Upper lobe of left lung (tissue), 6 donors: Measurements from ENCODE around the gene LEMD2. TPM values are rescaled to one million over a fixed set of nuclear protein-coding genes. Genes with fewer than 3 reads are reported as not detected.

Experiments
- ATAC-seq, 2 donors: fragments of 200-7000 bp; cut with Tn5 transposase; one replicate each; pipeline ENCODE4 v1.9.1; 2022; ENCODE audit warnings: mild to moderate bottlenecking in 2 of 2, moderate library complexity in 2 of 2; ENCODE audit not compliant: low FRiP score in 2 of 2
- DNase-seq, 2 donors: peaks; one replicate each; pipeline ENCODE4 v3.0.0-alpha.2; 2019 to 2020
- H3K27ac ChIP-seq, 4 donors: fragments of 200-600 bp; sonication (generic); one replicate each; pipeline ENCODE4 v1.5.1; 2016 to 2019
- H3K27me3 ChIP-seq, 4 donors: fragments of 200-600 bp; sonication (generic); one replicate each; pipeline ENCODE4 v1.5.1; 2017 to 2019
- H3K36me3 ChIP-seq, 4 donors: fragments of 200-600 bp; sonication (generic); one replicate each; pipeline ENCODE4 v1.5.1; 2016 to 2019
- H3K4me1 ChIP-seq, 4 donors: fragments of 200-600 bp; sonication (generic); one replicate each; pipeline ENCODE4 v1.5.1; 2018 to 2019
- H3K4me3 ChIP-seq, 4 donors: fragments of 200-600 bp; sonication (generic); one replicate each; pipeline ENCODE4 v1.5.1; 2017 to 2019; ENCODE audit warnings: mild to moderate bottlenecking in 2 of 4, moderate library complexity in 1 of 4
- H3K9me3 ChIP-seq, 4 donors: fragments of 200-600 bp; sonication (generic); one replicate each; pipeline ENCODE4 v1.5.1; 2018 to 2019
- EP300 ChIP-seq, 4 donors: sonication (generic); formaldehyde crosslinking; IDR thresholded peaks; one replicate each; pipeline ENCODE4 v1.5.1; 2017; ENCODE audit warnings: antibody characterized with exemption in 4 of 4, control low read depth in 2 of 4
- POLR2A ChIP-seq, 4 donors: fragments of 450-650 bp; IDR thresholded peaks; one replicate each; pipeline ENCODE4 v1.5.1; 2016 to 2017; ENCODE audit warnings: antibody characterized with exemption in 4 of 4, mild to moderate bottlenecking in 2 of 4
- POLR2AphosphoS5 ChIP-seq, 2 donors: sonication (generic); formaldehyde crosslinking; IDR thresholded peaks; one replicate each; pipeline ENCODE4 v1.5.1; 2017; ENCODE audit warnings: antibody characterized with exemption in 2 of 2
- WGBS, 2 donors: methylation state at CpG; one replicate each; pipeline ENCODE4 v1.1.5; 2017 to 2018; 5-methylcytosine and 5-hydroxymethylcytosine counted together
- total RNA-seq, 6 donors: library from RNA; depleted of rRNA in 4 of 6; stranded (reverse); fragments of >200 nt in 4 of 6; gene quantifications; one replicate each; pipeline versions ENCODE4 v1.1.0 to v1.2.1, GENCODE V29; 2016 to 2021
- TF ChIP-seq, protein P1 (sequence below), 6 experiments: fragments of 450-650 bp in 4 of 6; fragments of 200-600 bp in 2 of 6; sonication (generic) in 2 of 6; IDR thresholded peaks; one replicate each; pipeline ENCODE4 v1.5.1; 2016 to 2019; ENCODE audit warnings: antibody characterized with exemption in 6 of 6
- donor health status: DM: no; HTN: no; CAD: no; lungs with moderate emphysema.
- donor health status: DM: no; HTN: yes; CAD: no; lungs with severe emphysema.

Gene LEMD2
- total RNA-seq, 6 donors from 2014 or later = 51.1 to 118 (median 66.2) TPM

DNA sequence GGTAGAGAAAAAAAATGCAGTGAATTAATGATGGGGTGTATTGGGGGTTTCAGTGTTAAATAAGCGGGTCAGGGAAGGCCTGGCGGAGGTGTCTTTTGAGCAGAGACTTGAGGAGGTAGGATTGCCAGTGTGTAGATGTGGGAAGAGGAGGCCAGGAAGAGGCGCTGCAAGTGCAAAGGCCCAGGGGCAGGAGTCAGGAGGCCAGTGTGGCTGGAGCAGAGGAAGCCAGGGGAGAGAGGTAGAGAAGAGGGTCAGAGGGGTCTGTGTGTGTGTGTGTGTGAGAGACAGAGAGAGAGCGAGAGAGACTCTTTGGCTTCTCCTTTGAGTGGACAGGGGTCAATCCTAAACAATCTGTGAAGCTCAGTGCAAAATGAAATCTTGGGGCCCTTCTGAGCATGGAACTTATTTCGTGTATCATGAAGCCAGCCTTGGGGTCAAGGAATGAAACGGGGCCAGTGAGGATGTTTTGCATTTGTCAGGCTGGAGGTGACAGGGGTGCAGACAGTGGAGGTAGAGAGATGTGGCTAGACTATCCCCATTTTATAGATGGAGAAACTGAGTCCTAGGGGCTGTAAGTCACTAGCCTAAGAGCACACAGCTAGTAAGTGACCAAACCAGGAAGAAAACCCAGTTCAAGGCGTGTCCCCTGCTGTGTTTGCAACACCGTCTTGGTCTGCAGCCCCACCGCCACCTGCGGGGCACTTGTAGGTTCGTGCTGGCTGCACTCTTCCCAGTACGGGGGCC lies 32.5 kb downstream of the LEMD2 start:
- no peak for DNase-seq
- H3K27me3 ChIP-seq = no peaks in the 10 kb centered on the region
- ATAC-seq = no peak
- no peaks in the 10 kb centered on the region for H3K9me3 ChIP-seq
- no peaks in the 10 kb centered on the region for H3K36me3 ChIP-seq
- WGBS, 2 donors = 77 to 90% methylated on average over 11 to 12 of the region's 12 CpGs
- no peak overlapping the region for H3K27ac ChIP-seq
- H3K4me3 ChIP-seq = no peak overlapping the region
- H3K4me1 ChIP-seq = peaks cover 0 to 5% (median 2%) of the 10 kb centered on the region in 4 donors
- TF ChIP-seq, protein P1, sequence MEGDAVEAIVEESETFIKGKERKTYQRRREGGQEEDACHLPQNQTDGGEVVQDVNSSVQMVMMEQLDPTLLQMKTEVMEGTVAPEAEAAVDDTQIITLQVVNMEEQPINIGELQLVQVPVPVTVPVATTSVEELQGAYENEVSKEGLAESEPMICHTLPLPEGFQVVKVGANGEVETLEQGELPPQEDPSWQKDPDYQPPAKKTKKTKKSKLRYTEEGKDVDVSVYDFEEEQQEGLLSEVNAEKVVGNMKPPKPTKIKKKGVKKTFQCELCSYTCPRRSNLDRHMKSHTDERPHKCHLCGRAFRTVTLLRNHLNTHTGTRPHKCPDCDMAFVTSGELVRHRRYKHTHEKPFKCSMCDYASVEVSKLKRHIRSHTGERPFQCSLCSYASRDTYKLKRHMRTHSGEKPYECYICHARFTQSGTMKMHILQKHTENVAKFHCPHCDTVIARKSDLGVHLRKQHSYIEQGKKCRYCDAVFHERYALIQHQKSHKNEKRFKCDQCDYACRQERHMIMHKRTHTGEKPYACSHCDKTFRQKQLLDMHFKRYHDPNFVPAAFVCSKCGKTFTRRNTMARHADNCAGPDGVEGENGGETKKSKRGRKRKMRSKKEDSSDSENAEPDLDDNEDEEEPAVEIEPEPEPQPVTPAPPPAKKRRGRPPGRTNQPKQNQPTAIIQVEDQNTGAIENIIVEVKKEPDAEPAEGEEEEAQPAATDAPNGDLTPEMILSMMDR (IDR thresholded peaks at IDR 0.05) = no peak
- TF ChIP-seq EP300 (IDR thresholded peaks at IDR 0.05) = no peak
- no peak for TF ChIP-seq POLR2AphosphoS5 (IDR thresholded peaks at IDR 0.05)
- no peak for TF ChIP-seq POLR2A (IDR thresholded peaks at IDR 0.05)

DNA sequence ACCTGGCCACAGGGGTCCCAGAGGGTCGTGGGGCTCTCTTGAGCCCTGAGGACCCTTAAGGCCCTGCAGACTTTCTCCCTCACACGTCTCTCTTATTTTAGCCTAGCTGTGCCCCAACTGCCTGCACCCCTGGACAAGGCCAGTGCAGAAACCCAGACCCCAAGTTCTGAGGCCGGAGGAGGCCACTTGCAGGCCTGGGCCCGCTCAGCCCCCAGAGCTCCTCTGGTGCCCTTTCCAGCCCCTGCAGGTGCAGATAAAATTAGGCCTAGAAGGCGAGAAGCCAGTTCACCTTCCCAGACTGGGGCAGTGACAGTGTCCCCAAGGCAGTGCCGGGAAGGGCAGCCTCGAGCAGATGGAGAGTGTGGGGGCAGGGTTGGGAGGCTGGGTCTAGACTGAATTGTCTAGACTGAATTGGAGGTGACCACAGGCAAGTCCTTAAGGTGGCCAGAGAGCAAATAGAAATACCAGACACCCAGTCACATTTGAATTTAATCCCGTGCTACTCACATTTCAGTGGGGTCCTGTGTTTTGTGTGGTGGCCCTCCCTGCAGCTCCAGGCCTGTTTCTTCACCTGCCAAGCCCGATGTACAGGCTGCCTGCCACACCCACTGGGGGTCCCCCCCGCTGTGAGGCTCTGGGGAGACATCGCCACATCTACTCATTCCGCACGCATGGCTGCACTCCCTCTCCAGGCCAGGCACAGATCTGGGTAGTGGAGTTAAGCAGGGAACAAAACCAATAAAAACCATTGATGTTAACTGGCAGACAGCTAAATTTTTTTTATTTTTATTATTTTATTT lies 33.7 kb downstream of the LEMD2 start:
- DNase-seq = peak in 1 of 2 donors; percentile 54
- H3K4me1 ChIP-seq = peaks cover 0 to 5% (median 0%) of the 10 kb centered on the region in 4 donors
- H3K27me3 ChIP-seq = no peaks in the 10 kb centered on the region
- no peaks in the 10 kb centered on the region for H3K36me3 ChIP-seq
- 83% methylated on average over 12 to 13 of the region's 13 CpGs for WGBS, 2 donors
- H3K9me3 ChIP-seq = no peaks in the 10 kb centered on the region
- no peak overlapping the region for H3K4me3 ChIP-seq
- no peak for ATAC-seq
- TF ChIP-seq POLR2AphosphoS5 (IDR thresholded peaks at IDR 0.05) (no peak), POLR2A (IDR thresholded peaks at IDR 0.05) (no peak), EP300 (IDR thresholded peaks at IDR 0.05) (no peak)
- TF ChIP-seq, protein P1 (IDR thresholded peaks at IDR 0.05) = no peak
- H3K27ac ChIP-seq = no peak overlapping the region

DNA sequence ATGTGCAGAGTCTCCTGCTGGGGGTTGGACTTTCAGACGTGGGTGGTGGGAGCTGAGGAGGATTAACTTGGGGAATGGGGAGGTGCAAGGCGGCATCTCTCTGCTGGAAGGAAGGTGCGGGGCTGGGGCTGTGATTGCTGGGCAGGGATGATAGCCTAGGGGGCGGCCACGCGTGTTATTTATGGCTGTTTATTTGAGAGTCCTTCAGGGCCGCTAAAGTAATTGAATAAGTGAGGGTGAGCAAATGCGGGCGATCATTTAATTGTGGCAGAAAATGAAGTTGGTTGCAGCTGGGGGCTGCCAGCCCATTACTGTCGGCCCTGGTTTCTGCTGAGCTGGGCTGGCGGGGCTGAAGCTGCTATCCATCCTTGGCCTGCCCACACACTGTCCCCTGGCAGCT lies 34.7 kb downstream of the LEMD2 start:
- Histone ChIP-seq H3K9me3 (no peaks in the 10 kb centered on the region), H3K27ac (no peak overlapping the region), H3K27me3 (no peaks in the 10 kb centered on the region), H3K36me3 (no peaks in the 10 kb centered on the region), H3K4me3 (no peak overlapping the region), H3K4me1 (peaks cover 0 to 5% (median 0%) of the 10 kb centered on the region in 4 donors)
- 86 to 88% methylated on average over 11 of the region's 11 CpGs for WGBS, 2 donors
- TF ChIP-seq EP300 (IDR thresholded peaks at IDR 0.05) (no peak), POLR2AphosphoS5 (IDR thresholded peaks at IDR 0.05) (no peak), POLR2A (IDR thresholded peaks at IDR 0.05) (no peak)
- TF ChIP-seq, protein P1 (IDR thresholded peaks at IDR 0.05) = no peak
- DNase-seq (no peak), ATAC-seq (no peak)

DNA sequence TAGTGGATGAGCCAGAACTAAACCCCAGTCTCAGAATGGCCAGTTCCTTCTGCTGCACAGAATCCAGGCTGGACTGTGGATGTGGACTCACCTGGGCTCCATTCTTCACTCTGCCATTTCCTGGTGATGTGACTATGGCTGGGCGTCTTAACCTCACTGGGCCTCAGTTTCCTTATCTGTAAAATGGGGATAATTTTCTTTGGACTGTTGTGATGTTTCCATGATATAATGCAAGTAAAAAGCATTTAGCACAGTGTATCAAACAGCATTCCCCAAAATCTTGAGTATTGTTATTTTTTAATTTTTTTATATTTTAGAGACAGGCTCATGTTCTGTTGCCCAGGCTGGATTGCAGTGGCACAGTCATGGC lies 36.3 kb downstream of the LEMD2 start:
- DNase-seq (no peak), ATAC-seq (no peak)
- H3K27me3 ChIP-seq = no peaks in the 10 kb centered on the region
- 90 to 100% methylated on average over 1 of the region's 1 CpG for whole genome bisulfite sequencing, 2 donors
- no peaks in the 10 kb centered on the region for H3K9me3 ChIP-seq
- no peak overlapping the region for H3K4me3 ChIP-seq
- H3K4me1 ChIP-seq = peaks cover 0 to 5% (median 0%) of the 10 kb centered on the region in 4 donors
- TF ChIP-seq POLR2A (IDR thresholded peaks at IDR 0.05) = no peak
- no peaks in the 10 kb centered on the region for H3K36me3 ChIP-seq
- no peak overlapping the region for H3K27ac ChIP-seq

DNA sequence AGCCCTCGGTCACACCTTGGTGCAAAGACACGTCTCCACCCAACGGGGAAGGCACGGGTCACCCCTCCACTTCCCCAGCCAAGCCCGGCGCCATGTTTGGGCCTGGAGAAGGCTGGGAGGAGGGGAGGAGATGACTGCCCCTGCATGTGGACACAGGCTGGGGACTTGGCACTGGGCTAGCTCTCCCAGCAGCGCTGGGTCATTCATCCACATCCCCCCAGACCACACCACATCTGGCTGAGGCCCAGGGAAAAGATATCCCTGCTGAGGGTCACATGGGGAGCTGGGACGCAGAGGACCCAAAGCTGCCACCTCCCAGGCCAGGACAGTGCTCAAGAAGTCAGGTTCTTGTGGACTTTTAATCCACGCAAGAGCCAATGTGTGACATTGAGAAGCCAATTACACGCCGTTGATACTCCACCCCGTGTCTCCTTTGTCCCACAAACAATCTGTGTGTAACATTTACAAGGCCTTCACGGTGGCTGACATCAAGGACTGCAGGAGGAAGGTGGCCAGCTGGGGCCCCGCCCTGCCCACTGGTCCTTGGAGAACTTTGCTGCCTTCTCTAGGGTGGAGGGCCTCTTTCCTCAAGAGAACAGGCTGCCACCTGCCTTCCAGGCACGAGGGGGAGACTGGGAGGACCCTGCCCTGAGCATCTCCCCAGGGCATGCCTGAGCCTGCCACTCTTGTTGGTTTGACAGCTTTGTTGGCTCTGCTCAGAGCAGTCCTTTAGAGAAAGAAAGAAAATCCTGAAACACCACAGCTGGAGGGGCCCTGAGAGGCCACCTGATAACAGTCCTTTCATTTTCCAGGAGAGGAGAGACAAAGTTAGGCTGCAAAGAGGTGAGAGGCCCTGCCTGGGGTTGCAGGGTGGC lies 36.9 kb downstream of the LEMD2 start:
- Histone ChIP-seq H3K4me1 (peaks cover 0 to 5% (median 0%) of the 10 kb centered on the region in 4 donors), H3K27me3 (no peaks in the 10 kb centered on the region), H3K4me3 (no peak overlapping the region), H3K36me3 (no peaks in the 10 kb centered on the region), H3K27ac (peak overlapping the region in 1 of 4 donors; percentile 78), H3K9me3 (no peaks in the 10 kb centered on the region)
- 69 to 77% methylated on average over 9 to 15 of the region's 15 CpGs for WGBS, 2 donors
- no peak for DNase-seq
- no peak for ATAC-seq
- TF ChIP-seq EP300 (IDR thresholded peaks at IDR 0.05) (no peak), POLR2AphosphoS5 (IDR thresholded peaks at IDR 0.05) (no peak), POLR2A (IDR thresholded peaks at IDR 0.05) (no peak)
